BE2C (cell line): ENCODE results near the gene MAGOH.

Experiments
- DNase-seq: peaks from one replicate; pipeline ENCODE4 v3.0.0-alpha.2; 2020
- H3K27me3 ChIP-seq: fragments of 250-450 bp; sonication (Bioruptor Pico); 2 replicates; pipeline ENCODE4 v1.5.1; 2020; ENCODE audit warnings: mild to moderate bottlenecking
- H3K36me3 ChIP-seq: fragments of 250-450 bp; sonication (Bioruptor Pico); 2 replicates; pipeline ENCODE4 v1.5.1; 2020; ENCODE audit warnings: mild to moderate bottlenecking
- H3K4me1 ChIP-seq: fragments of 250-450 bp; sonication (Bioruptor Pico); 2 replicates; pipeline ENCODE4 v1.5.1; 2020
- H3K4me3 ChIP-seq: 2 replicates; pipeline ENCODE4 v1.5.1; 2011; ENCODE audit warnings: low read depth, low read length
- H3K9me3 ChIP-seq: fragments of 250-450 bp; sonication (Bioruptor Pico); 2 replicates; pipeline ENCODE4 v1.5.1; 2020
- TF ChIP-seq, protein P1 (sequence below): IDR thresholded peaks from 2 replicates; pipeline ENCODE4 v1.5.1; 2012; ENCODE audit warnings: mild to moderate bottlenecking, low read depth, low read length

MAGOH gene

DNA sequence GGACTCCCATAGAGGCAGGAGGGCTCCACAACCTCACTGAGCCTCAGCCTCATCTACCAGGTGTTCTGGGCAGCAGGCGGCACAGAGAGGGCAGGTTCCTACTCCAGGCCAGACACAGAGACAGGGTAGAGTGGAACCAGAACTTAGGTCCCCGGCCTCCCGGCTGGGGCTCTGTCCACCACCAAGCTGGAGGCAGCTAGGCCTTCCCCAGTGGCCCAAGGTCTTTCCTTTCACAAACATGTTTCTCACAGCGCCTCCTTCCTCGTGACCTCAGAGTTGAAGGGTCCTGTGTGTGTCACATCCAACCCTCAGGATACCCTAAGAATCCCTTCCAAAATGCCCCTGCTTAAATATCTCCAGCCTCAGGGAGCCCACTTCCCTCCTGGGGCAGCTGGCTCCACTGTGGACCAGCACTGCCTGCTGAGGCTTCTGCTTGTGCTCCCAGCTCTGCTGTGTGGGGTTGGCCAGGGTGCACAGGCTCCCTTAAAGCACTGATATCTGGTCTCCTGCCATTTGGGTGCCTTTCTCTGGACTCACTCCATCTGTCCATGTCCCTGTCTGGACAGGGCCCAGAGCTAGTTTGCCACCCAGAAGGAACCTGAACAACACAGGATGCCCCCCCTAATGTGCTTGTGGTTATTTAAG lies 33.2 kb upstream of the MAGOH start:
- no peaks in the 10 kb centered on the region for H3K4me1 ChIP-seq
- DNase-seq: no peak
- no peaks in the 10 kb centered on the region for H3K9me3 ChIP-seq
- TF ChIP-seq, protein P1, sequence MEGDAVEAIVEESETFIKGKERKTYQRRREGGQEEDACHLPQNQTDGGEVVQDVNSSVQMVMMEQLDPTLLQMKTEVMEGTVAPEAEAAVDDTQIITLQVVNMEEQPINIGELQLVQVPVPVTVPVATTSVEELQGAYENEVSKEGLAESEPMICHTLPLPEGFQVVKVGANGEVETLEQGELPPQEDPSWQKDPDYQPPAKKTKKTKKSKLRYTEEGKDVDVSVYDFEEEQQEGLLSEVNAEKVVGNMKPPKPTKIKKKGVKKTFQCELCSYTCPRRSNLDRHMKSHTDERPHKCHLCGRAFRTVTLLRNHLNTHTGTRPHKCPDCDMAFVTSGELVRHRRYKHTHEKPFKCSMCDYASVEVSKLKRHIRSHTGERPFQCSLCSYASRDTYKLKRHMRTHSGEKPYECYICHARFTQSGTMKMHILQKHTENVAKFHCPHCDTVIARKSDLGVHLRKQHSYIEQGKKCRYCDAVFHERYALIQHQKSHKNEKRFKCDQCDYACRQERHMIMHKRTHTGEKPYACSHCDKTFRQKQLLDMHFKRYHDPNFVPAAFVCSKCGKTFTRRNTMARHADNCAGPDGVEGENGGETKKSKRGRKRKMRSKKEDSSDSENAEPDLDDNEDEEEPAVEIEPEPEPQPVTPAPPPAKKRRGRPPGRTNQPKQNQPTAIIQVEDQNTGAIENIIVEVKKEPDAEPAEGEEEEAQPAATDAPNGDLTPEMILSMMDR: no peak
- no peak overlapping the region for H3K4me3 ChIP-seq
- no peaks in the 10 kb centered on the region for H3K27me3 ChIP-seq
- no peaks in the 10 kb centered on the region for H3K36me3 ChIP-seq

DNA sequence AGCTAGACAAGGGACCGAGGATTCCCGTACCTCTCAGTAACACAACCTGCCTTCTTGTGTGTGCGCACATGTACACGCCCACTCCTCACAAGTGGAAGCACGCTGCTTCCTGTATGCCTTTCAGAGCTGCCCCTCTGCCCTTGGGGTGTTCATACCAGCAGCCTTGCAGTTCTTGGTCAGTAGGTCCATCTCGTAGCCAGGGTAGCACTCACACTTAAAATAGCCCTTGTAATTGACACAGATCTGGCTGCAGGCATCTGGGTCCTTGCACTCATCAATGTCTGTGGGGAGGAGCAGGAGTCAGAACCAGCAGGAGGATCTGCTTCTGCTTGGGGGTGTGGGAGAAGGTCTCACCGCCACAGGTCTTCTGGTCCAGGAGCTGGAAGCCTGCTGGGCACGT lies 32.6 kb upstream of the MAGOH start:
- Histone ChIP-seq H3K27me3 (no peaks in the 10 kb centered on the region), H3K4me3 (no peak overlapping the region), H3K9me3 (no peaks in the 10 kb centered on the region), H3K4me1 (no peaks in the 10 kb centered on the region), H3K36me3 (peaks cover 3% of the 10 kb centered on the region; the same call in 1 of the 2 replicates)
- TF ChIP-seq, protein P1: no peak
- no peak for DNase-seq

DNA sequence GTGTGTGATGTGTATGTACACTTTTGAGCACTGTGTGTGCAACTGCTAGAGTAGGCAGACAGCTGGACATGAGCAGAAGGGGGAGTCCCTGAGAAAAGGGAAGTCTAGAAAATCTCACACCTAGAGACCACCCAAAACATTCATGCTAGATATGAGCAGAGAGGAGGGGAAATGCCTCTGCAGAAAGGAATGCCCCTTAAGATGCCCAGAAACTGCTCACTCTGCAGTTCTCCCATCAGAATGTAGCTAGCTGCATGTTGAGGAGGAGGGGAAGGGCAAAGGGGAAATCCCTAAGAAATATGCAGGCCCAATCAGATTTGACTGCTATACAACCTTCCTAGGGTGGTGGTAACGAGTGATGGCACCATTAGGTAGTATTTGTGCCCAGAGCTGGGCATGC lies 31.8 kb upstream of the MAGOH start:
- DNase-seq: no peak
- TF ChIP-seq, protein P1: no peak
- Histone ChIP-seq H3K4me3 (no peak overlapping the region), H3K36me3 (peaks cover 3% of the 10 kb centered on the region; the same call in 1 of the 2 replicates), H3K4me1 (no peaks in the 10 kb centered on the region), H3K9me3 (no peaks in the 10 kb centered on the region), H3K27me3 (no peaks in the 10 kb centered on the region)

DNA sequence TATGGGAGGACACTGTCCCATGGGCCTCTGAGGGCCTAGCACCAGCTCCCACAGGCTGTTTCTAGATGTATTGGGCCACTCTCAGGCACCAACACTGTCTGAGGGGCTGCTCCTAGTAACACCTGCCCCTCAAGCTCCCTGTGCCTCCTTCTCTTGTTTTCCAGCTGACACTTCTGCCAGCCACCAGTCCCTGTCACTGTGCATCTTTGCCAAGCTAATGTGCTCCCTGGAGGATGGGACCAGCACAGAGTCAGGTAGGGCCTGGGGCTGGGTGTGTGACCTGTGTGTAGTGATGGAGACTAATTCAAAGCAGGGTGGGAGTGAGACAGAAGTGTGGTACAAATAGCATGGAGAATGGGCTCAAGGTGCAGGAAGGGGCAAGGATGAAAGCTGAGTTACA lies 29.4 kb upstream of the MAGOH start:
- TF ChIP-seq, protein P1: no peak
- DNase-seq: no peak
- peaks cover 5% of the 10 kb centered on the region; the same call in 1 of the 2 replicates for H3K36me3 ChIP-seq

DNA sequence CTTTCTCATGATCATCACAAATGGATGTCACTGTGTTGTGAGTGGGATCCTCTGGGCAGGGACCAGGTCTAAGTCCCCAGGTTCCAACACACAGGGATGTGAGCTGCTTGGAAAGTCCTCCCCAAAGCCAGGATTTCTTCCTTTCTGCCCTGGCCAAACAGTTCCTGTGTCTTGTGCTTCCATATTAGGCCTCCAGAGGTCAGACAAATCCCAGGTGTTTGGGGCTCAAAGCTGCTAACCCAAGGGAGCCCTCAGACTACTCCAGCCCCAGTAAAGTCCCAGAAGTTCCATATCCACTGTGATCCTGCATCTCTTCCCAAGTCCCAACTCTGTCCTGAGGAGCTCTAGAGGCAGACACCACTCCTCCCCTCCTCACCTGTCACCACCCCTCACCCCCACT lies 27.7 kb upstream of the MAGOH start:
- Histone ChIP-seq H3K36me3 (peaks cover 8% of the 10 kb centered on the region; the same call in 1 of the 2 replicates), H3K27me3 (no peaks in the 10 kb centered on the region), H3K9me3 (no peaks in the 10 kb centered on the region), H3K4me3 (no peak overlapping the region), H3K4me1 (no peaks in the 10 kb centered on the region)
- DNase-seq: no peak
- TF ChIP-seq, protein P1: peak; percentile 24; the same call in 1 of the 2 replicates

More for the DNA sequence above, 29.4 kb upstream of the MAGOH start:
- H3K9me3 ChIP-seq: no peaks in the 10 kb centered on the region
- H3K4me1 ChIP-seq: no peaks in the 10 kb centered on the region
- H3K4me3 ChIP-seq: no peak overlapping the region
- no peaks in the 10 kb centered on the region for H3K27me3 ChIP-seq

DNA sequence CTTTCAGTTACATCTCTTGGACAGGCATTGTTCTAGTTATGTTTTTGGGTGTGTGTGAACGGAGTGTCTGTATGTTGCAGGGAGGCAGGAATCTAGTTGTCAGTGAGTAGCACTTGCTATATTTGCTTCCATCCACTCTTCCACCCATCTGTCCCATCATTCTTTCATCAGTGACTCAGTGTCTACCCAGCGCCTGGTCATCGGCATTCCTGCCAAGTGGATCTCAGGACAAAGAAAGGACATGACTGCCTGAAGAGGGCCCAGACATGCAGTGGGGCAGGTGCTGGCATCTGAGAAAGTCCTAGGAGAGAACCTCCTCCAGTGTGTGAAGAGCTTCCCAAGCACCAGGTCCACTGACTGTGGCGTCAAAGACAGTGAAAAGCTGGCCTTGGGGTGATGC lies 27.3 kb upstream of the MAGOH start:
- DNase-seq: no peak
- no peaks in the 10 kb centered on the region for H3K4me1 ChIP-seq
- peaks cover 8% of the 10 kb centered on the region; the same call in 1 of the 2 replicates for H3K36me3 ChIP-seq
- TF ChIP-seq, protein P1: no peak
- no peaks in the 10 kb centered on the region for H3K9me3 ChIP-seq
- H3K4me3 ChIP-seq: no peak overlapping the region
- H3K27me3 ChIP-seq: no peaks in the 10 kb centered on the region
